HEK293T (cell line): Measurements from ENCODE around the gene XPNPEP2.

Experiments used
- ARNT ChIP-seq: fragments of 450-650 bp; IDR thresholded peaks from 2 replicates; pipeline ENCODE4 v1.6.1; 2017; ENCODE audit warnings: mild to moderate bottlenecking
- CTBP1 ChIP-seq: fragments of 450-650 bp; IDR thresholded peaks from 2 replicates; pipeline ENCODE4 v1.6.1; 2016; ENCODE audit warnings: borderline replicate concordance
- FOXA1 ChIP-seq: fragments of 450-650 bp; IDR thresholded peaks from 2 replicates; pipeline ENCODE4 v1.6.1; 2016; ENCODE audit warnings: mild to moderate bottlenecking
- L3MBTL2 ChIP-seq: fragments of 450-650 bp; conservative IDR thresholded peaks from 2 replicates; pipeline ENCODE4 v1.6.1; 2016; ENCODE audit warnings: mild to moderate bottlenecking
- NFRKB ChIP-seq: fragments of 450-650 bp; IDR thresholded peaks from 2 replicates; pipeline ENCODE4 v1.6.1; 2016; ENCODE audit warnings: mild to moderate bottlenecking, moderate library complexity
- TARDBP ChIP-seq: fragments of 450-650 bp; IDR thresholded peaks from 2 replicates; pipeline ENCODE4 v1.6.1; 2016

GRCh38 chrX:129689796-129690195 lies 49.0 kb upstream of the XPNPEP2 start:
- TF ChIP-seq CTBP1 (no peak), L3MBTL2 (no peak), FOXA1 (no peak), NFRKB (no peak), ARNT (no peak), TARDBP (no peak)
